Activated CD8-positive, alpha-beta T cell treated with anti-CD3 and anti-CD28 coated beads for 36 hours (primary cell): ENCODE measurements around the gene OR1I1. TPM values are rescaled to one million over a fixed set of nuclear protein-coding genes. Genes with fewer than 3 reads are reported as not detected.

Source experiments
- ATAC-seq: fragments of 200-7000 bp; cut with Tn5 transposase; one replicate; pipeline ENCODE4 v1.10.0; 2021; ENCODE audit warnings: mild to moderate bottlenecking, moderate library complexity
- CTCF ChIA-PET: fragments of 350-600 bp; sonication (Branson Sonifier 250); formaldehyde crosslinking; loops from one replicate; lab custom pipeline; 2021; ENCODE audit warnings: antibody characterized with exemption; lab: Charles Lee
- POLR2A ChIA-PET: fragments of 350-600 bp; sonication (Branson Sonifier 250); formaldehyde crosslinking; loops from one replicate; lab custom pipeline; 2021; ENCODE audit warnings: antibody characterized with exemption; lab: Charles Lee
- DNase-seq: peaks from one replicate; pipeline ENCODE4 v3.0.0-alpha.2; 2020
- H3K27ac Mint-ChIP-seq: one replicate; pipeline ENCODE4 v1.8.0; 2021; ENCODE audit warnings: mild to moderate bottlenecking, mixed read lengths
- H3K27me3 Mint-ChIP-seq: one replicate; pipeline ENCODE4 v1.8.0; 2021; ENCODE audit warnings: mixed read lengths
- H3K36me3 Mint-ChIP-seq: one replicate; pipeline ENCODE4 v1.8.0; 2021; ENCODE audit warnings: low read depth, mixed read lengths
- H3K4me1 Mint-ChIP-seq: one replicate; pipeline ENCODE4 v1.8.0; 2021; ENCODE audit warnings: low read depth, mixed read lengths
- H3K4me3 Mint-ChIP-seq: one replicate; pipeline ENCODE4 v1.8.0; 2021; ENCODE audit warnings: mild to moderate bottlenecking, moderate library complexity, mixed read lengths
- H3K9me3 Mint-ChIP-seq: one replicate; pipeline ENCODE4 v1.8.0; 2021; ENCODE audit warnings: mixed read lengths
- intact Hi-C: fragments of 100-400 bp; cut with micrococcal nuclease; formaldehyde crosslinking; loops from one replicate; pipeline ENCODE4 v1.10.0; 2022
- total RNA-seq, 2 experiments: library from RNA; stranded (reverse); gene quantifications; one replicate each; pipeline ENCODE4 v1.2.3, GENCODE V29; 2021
- TF ChIP-seq, protein P1 (sequence below): fragments of 200-600 bp; IDR thresholded peaks from one replicate; pipeline ENCODE4 v1.8.0; 2022; ENCODE audit warnings: antibody characterized with exemption, mild to moderate bottlenecking

OR1I1 gene
- total RNA-seq, 2 experiments from 2014 or later, result not detected

- TF ChIP-seq, protein P1, sequence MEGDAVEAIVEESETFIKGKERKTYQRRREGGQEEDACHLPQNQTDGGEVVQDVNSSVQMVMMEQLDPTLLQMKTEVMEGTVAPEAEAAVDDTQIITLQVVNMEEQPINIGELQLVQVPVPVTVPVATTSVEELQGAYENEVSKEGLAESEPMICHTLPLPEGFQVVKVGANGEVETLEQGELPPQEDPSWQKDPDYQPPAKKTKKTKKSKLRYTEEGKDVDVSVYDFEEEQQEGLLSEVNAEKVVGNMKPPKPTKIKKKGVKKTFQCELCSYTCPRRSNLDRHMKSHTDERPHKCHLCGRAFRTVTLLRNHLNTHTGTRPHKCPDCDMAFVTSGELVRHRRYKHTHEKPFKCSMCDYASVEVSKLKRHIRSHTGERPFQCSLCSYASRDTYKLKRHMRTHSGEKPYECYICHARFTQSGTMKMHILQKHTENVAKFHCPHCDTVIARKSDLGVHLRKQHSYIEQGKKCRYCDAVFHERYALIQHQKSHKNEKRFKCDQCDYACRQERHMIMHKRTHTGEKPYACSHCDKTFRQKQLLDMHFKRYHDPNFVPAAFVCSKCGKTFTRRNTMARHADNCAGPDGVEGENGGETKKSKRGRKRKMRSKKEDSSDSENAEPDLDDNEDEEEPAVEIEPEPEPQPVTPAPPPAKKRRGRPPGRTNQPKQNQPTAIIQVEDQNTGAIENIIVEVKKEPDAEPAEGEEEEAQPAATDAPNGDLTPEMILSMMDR, result peak; percentile 79
- ATAC-seq (peak; percentile 91), DNase-seq (peak; percentile 83)
- Mint-ChIP-seq H3K27ac (no peak overlapping the region), H3K4me1 (peaks cover under 1% of the 10 kb centered on the region), H3K4me3 (no peak overlapping the region), H3K36me3 (peaks cover 3% of the 10 kb centered on the region), H3K9me3 (peaks cover 26% of the 10 kb centered on the region), H3K27me3 (peaks cover 5% of the 10 kb centered on the region)
- intact Hi-C loops, result loop anchor here (2.0 kb wide), 1 partner anchor 49 kb away; no protein-coding TSS in a partner anchor
- ChIA-PET CTCF (interaction anchor here (0.7 to 4.5 kb wide), 24 partner anchors 9 to 443 kb away, joined by 3 to 88 read pairs (median 4); partner anchors contain the start of gene AKAP8L), POLR2A (no interaction called here)
Observed at GRCh38 chr19:15101479-15102082, 19.6 kb downstream of the OR1I1 start.

- TF ChIP-seq, protein P1, result no peak
- intact Hi-C loops, result no loop called here
- Mint-ChIP-seq H3K4me3 (no peak overlapping the region), H3K4me1 (peaks cover 13% of the 10 kb centered on the region), H3K9me3 (peaks cover 26% of the 10 kb centered on the region), H3K27ac (no peak overlapping the region), H3K27me3 (peaks cover 8% of the 10 kb centered on the region), H3K36me3 (peaks cover 3% of the 10 kb centered on the region)
- ChIA-PET POLR2A (no interaction called here), CTCF (interaction anchor here (1.4 to 4.5 kb wide), 2 partner anchors 13 to 47 kb away, joined by 5 to 51 read pairs; no protein-coding TSS in a partner anchor)
- DNase-seq, result no peak
- no peak for ATAC-seq
Observed at GRCh38 chr19:15104003-15104402, 22.0 kb downstream of the OR1I1 start.

- DNase-seq, result no peak
- CTCF ChIA-PET, result interaction anchor here (1.0 to 2.1 kb wide), 3 partner anchors 16 to 50 kb away, joined by 3 to 10 read pairs (median 5); no protein-coding TSS in a partner anchor
- POLR2A ChIA-PET, result no interaction called here
- H3K4me3 Mint-ChIP-seq, result no peak overlapping the region
- intact Hi-C loops, result no loop called here
- H3K27me3 Mint-ChIP-seq, result peaks cover 8% of the 10 kb centered on the region
- no peak overlapping the region for H3K27ac Mint-ChIP-seq
- H3K36me3 Mint-ChIP-seq, result peaks cover 3% of the 10 kb centered on the region
- ATAC-seq, result no peak
- H3K4me1 Mint-ChIP-seq, result peaks cover 13% of the 10 kb centered on the region
- peaks cover 26% of the 10 kb centered on the region for H3K9me3 Mint-ChIP-seq
- TF ChIP-seq, protein P1, result no peak
Observed at GRCh38 chr19:15104411-15104810, 22.4 kb downstream of the OR1I1 start.

DNA sequence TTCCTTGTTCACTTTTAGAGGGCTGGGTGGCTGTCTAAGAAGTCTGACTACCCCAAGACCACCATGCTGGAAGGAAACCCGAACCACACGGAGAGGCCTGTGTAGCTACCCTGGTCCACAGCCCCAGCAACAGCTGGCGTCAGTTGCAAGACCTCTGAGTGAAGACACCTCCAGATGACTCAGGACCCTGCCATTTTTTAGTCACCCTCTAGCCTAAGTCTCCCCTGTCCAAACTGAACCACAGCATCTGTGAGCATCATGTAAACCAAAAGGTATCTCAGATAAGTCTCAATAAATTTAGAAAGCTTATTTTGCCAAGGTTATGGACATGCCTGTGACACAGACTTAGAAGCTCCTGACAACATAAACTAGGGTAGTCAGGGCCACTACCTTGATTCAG lies 23.0 kb downstream of the OR1I1 start:
- CTCF ChIA-PET, result interaction anchor here (1.0 to 2.2 kb wide), 4 partner anchors 13 to 49 kb away, joined by 3 to 10 read pairs (median 6); no protein-coding TSS in a partner anchor
- Mint-ChIP-seq H3K9me3 (peaks cover 26% of the 10 kb centered on the region), H3K4me3 (no peak overlapping the region), H3K36me3 (peaks cover 3% of the 10 kb centered on the region), H3K27ac (no peak overlapping the region), H3K4me1 (peaks cover 13% of the 10 kb centered on the region), H3K27me3 (peaks cover 8% of the 10 kb centered on the region)
- intact Hi-C loops, result no loop called here
- ATAC-seq (no peak), DNase-seq (no peak)
- POLR2A ChIA-PET, result interaction anchor here (1.0 to 1.1 kb wide), 2 partner anchors 19 to 145 kb away, joined by 3 to 4 read pairs; no protein-coding TSS in a partner anchor
- TF ChIP-seq, protein P1, result no peak
